GM18867 (cell line): ENCODE results near the gene RETREG3.
"Not testable (repeated sequence)": the region's sequence is repeated elsewhere in the genome, so short reads cannot be mapped to it uniquely, and the experiment has no call there.

Experiments
- ATAC-seq: cut with Tn5 transposase; IDR thresholded peaks from one replicate; pipeline ENCODE4 v1.9.1; 2021; ENCODE audit warnings: mild to moderate bottlenecking, moderate library complexity; ENCODE audit not compliant: unreplicated experiment

RETREG3 gene

DNA sequence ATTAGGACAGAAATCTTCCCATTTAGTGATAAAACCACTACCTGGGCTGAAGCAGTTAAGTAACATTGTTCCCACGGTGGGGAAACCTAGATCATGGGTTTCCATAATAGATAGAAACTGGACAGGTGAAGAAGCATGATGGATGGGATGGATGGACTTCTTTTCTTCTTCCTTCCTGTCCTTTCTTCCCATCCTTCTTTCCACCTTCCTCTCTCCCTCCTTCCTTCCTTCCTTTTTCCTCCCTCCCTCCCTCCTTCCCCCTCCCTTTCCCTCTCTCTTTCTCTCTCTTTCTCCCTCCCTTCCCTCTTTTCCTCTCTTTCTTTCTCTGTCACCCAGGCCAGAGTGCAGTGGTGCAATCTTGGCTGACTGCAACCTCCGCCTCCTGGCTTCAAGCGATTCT is 34.7 kb downstream of the RETREG3 start:
- ATAC-seq: no peak

DNA sequence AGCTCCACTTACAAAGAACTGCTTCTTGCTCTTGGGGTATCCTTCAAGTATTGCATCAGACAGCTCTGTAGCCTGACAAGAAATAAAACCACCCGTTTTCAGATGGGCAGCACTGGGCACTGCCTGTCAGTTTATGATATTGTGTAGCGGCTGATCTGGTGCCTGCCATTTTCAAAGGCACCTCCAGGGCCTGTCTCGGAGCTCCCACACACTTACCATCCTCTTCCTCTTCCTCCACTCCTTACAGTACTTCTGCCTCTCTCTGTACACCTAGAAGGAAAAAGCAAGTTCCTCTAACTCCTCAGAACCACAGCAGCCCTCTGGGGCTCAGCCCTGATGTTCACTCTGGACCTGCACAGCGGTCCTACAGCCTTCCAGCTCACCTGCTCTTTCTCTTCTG is 36.1 kb downstream of the RETREG3 start:
- no peak for ATAC-seq

DNA sequence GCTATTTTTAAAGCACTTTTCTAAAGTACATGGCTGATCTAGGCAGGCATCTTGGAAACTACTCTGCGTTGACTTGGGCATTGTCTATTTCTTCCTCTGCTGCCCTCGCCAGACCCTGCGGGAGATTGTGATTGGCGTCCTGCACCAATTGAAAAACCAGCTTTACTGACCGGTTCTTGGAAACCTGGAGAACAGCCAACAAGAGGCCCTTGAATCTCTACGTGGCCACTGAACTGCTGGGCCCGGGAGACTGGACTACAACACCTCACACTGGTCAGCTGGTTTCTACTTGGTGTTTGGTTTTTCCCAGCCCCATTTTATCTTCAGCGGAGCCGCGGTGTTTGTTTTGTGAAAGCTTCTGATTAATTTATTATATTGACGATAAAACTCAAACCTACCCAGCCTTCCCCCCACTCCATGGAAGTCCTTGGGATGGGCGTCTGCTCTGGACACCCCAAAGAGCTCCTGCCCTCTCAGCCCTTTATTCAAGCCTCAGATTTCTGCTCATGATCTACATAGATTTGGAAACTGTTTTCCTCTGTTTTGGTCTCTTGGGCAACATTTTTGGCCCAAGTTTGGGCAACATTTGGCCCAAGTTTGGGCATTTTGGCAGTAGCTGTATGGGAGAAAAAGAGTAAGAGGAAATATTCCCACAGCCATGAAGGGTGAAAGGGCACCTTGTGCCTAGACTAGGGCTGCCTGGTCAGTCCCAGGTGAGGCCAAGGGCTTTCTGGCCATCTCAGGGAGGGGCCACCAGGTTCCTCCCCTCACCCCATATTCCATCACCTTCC is 37.5 kb downstream of the RETREG3 start:
- no peak for ATAC-seq

DNA sequence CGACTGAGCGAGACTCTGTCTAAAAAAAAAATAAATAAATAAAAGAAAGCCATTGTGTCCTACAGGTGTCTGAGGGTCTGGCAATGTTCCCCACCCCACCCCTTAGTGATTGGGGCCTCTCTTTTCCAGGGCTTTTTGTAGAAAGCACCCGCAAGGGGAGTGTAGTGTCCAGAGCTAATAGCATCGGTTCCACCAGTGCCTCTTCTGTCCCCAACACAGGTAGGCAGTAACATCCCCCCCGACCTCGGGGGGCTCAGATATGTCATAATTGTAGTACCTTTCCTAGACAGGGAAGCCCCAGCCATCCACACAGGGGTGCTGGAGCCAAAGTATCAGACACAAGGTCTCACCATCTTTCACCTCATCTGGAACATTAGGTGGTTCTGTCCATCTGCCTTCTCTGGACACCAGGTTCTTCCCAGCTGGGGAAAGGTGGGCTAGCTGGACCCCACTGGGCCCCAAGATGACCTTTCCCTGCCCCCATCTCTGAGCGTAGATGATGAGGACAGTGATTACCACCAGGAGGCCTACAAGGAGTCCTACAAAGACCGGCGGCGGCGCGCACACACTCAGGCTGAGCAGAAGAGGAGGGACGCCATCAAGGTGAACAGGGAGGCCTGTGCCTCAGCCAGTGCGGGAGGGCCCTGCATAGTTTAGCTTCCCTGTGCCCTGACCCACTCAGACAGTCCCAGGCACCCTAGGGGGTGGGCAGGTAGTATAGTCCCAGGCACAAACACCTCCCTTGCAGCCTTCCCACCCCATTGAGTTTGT is 40.6 kb downstream of the RETREG3 start:
- no peak for ATAC-seq

DNA sequence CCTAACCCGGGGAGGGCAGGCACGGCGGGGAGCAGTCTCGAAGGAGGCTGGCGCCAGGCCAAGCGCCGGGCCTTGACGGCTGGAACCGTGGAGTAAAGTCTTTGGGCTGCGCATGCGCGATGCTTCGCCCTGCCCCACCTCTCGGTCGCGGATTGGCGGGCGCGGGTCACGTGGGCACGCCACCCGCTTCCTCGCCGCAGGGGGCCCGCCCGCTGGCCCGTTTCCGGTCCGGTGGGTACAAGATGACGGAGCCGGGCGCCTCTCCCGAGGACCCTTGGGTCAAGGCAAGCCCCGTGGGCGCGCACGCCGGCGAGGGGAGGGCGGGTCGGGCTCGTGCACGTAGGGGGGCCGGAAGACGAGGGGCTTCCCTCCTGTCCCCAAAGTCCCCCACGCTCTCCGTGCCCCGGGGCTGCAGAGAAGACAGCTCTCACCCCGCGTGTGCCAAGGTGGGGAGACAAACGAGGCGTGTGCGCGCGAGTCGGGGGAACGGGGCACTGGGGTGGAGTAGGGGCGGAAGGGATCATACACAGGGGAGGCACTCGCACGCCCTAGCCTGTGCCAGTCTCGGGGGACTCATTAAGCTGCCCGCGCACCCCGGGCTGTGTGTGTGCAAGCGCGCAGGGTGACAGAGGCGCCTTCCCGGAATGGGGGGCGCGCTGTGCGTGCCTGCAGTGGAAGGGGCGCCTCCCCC is 42.1 kb downstream of the RETREG3 start, which contains the start of gene MLX:
TSS of gene MLX (plus strand) at position 218 of the 691 bp plus-strand sequence. CDS start at position 243, 25 bp downstream.
- ATAC-seq: peak; percentile 61

DNA sequence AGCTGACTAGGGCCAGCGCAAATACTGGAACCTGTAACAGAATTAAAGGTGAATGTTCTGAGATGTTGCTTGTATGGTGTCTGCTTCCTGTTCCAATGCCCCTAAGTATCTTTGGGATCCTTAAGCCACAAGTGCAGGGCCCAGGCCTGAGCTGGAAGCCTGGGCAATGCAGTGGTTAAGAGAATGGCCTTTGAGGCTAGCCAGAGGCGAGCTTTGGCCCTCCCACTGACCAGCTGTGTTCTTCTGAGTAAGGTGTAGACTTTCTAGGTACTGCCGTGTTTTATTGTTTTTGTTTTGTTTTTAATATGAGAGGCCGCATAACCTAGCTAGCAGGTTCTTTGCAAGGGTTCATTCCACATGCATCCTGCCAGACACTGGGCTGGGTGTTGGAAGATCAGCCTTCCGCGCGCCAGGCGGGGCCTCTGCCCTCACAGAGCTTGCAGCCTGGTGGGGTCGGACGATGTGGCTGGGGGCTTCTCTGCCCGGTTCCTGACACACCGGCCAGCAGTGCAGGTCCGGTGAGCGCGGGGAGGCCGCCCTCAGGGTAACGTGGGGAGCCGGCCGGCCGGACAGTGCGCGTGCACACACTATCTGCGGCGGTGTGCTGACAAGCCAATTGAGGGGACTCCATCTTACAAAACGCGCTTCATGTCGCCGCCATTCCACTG is 42.8 kb downstream of the RETREG3 start:
- ATAC-seq: no peak

DNA sequence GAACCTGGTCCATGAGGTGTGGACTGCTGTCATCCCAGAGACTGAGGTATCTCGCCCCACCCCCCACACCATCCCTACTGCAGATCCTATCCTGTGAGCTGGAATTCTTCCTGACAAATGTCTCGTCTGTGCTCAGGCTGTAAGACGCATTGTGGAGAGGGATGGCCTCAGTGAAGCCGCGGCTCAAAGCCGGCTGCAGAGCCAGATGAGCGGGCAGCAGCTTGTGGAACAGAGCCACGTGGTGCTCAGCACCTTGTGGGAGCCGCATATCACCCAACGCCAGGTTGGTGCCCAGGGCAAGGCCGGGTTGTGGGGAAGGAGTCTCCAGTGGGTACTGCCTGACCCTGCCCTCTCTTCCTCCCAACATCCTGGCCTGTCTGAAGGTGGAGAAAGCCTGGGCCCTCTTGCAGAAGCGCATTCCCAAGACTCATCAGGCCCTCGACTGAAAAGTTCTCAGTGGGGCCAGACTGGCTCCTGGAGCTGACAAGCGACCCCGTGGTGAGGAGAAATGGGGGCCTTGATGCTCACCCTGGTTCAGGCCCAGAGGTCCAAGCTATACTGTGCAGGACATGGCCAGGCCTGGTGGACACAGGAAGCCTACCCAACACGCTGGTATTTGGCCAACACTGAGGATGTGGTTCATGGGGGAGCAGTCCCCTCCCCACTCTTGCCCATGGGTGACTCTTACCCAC is 43.5 kb downstream of the RETREG3 start:
- ATAC-seq: no peak

DNA sequence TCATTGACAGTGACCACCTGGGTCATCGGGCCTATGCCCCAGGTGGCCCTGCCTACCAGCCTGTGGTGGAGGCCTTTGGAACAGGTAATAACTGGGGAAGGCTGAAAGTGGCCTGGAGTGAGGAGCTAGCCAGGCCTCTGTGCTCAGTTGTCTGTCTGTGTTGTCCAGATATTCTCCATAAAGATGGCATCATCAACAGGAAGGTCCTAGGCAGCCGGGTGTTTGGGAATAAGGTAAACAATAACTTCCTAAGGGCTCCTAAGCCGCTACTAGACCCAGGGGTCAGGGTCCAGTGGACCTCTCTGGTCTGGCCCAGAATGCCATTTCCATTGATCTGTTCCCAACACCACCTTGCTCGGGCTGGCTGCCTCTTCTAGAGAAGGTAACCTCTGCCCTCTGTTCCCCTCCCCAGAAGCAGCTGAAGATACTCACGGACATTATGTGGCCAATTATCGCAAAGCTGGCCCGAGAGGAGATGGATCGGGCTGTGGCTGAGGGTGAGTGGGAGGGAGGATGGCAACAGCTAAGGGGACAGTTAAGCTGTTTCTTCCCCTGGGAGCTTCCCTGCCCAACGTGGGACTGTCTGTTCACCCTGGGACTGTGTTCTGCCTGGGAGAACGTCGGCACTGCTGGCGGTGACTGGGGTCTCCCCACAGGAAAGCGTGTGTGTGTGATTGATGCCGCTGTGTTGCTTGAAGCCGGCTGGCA is 44.2 kb downstream of the RETREG3 start:
- no peak for ATAC-seq

DNA sequence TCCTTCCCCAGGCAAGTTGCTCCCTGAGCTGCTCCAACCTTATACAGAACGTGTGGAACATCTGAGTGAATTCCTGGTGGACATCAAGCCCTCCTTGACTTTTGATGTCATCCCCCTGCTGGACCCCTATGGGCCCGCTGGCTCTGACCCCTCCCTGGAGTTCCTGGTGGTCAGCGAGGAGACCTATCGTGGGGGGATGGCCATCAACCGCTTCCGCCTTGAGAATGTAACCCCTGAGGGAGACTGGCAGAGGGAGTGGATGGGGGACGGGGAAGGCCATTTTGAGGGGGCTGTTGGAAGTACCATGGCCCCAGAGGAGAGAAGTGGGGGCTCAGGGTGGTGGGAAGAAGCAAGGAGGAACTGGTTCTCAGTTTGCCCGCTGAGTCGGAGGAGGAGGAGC is 45.2 kb downstream of the RETREG3 start:
- no peak for ATAC-seq

DNA sequence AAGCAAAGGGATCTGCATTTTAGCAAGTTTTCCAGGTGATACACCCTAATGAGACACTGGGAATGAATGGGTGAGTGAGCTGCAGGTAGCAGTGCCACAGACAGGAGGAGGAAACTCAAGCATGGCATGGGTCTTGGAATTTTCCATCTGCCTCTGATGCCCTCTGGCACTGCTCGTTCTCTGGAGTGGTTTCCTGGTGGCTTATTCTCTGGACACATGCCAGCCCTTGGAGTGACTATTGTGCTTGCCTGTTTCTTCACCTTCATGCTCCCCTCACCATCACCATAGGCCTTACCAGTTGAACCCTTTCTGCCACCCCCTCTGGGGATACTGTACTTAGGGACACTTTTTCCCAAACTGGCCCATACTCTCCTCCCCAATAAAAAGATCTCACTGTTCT is 45.6 kb downstream of the RETREG3 start:
- ATAC-seq: no peak

DNA sequence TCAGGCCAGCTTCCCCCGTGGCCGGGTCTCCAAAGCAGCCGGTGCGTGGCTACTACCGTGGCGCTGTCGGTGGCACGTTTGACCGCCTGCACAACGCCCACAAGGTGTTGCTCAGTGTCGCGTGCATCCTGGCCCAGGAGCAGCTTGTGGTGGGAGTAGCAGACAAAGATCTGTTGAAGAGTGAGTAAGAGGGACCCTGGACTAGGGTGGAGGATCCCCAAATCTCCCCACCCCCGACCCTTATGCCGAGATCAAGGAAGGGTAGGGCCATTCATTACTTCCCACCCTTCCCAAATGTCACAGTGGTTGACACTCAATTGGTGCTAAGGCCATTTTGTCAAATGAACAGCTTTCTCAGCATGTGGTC is 46.0 kb downstream of the RETREG3 start:
- no peak for ATAC-seq

DNA sequence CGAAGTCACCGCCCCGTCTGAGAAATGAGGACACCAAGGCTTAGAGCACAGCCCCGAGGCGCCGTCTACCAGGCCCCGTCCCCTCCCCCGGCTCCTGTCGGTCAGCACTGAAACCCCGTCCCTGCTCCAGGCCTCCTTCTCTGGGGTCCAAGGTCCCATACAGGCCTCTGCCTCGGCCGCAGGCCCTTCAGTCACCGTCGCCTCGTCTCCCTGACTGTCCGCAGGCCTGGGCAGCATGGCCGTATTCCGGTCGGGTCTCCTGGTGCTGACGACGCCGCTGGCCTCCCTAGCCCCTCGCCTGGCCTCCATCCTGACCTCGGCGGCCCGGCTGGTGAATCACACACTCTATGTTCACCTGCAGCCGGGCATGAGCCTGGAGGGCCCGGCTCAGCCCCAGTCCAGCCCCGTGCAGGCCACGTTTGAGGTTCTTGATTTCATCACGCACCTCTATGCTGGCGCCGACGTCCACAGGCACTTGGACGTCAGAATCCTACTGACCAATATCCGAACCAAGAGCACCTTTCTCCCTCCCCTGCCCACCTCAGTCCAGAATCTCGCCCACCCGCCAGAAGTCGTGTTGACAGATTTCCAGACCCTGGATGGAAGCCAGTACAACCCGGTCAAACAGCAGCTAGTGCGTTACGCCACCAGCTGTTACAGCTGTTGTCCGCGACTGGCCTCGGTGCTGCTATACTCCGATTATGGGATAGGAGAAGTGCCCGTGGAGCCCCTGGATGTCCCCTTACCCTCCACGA is 46.6 kb downstream of the RETREG3 start:
- ATAC-seq: peak; percentile 5

DNA sequence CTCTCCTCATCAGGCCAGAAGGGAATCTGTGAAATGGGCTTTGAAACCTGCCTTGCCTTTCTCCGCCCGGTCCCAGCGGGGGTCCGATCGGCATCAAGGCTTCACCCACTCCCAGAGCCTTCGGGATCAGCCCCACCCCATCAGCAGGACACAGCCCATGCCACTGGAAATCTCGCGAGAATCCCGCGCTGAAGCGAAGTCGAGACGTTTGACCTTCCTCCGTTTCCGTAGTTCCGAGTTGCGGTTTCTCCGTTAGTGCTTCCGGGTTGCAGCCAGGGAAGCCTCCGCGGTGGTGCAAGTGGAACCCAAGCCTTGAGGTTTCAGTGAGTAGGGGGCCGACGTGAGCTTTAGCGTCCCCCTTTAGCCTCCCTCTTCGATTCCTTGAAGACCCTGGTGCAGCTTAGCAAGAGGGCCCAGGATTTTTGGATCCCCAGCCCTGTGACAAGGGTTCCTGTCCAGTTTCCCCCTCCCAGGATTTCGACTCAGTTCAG is 47.2 kb downstream of the RETREG3 start, which contains the start of gene COASY:
TSS of gene COASY (plus strand) at position 252 of the 491 bp plus-strand sequence. CDS start 475 bp downstream, outside the sequence.
- ATAC-seq: peak; percentile 40

DNA sequence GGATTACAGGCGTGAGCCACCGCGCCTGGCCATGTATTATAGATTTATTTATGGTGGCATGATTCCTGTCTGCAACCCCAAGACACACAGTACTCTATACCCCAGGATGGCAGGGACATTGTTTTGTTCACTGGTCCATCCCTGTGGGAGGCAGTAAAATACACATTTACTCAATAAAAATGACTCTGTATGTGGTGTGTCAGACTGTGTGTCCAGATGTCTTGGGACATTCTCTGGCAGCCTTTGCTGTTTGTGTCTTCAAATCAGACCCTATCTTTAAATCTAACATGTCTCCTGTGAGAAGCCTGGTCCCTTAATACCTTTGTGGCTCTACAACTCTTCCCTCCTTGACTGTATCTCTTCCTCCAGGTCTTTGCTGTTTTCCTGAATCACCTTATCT is 48.9 kb downstream of the RETREG3 start:
- ATAC-seq: no peak

DNA sequence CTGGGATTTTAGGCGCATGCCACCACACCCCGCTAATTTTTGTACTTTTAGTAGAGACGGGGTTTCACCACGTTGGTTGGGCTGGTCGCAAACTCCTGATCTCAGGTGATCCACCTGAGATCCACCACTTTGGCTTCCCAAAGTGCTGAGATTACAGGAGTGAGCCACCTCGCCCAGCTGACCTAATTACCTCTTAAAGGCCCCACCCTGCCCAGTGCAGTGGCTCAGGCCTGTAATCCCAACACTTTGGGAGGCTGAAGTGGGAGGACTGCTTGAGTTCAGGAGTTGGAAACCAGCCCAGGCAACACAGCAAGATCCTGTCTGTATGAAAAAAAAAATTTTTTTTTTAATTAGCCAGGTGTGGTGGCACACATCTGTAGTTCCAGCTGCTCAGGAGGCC is 50.1 kb downstream of the RETREG3 start:
- ATAC-seq: no peak

DNA sequence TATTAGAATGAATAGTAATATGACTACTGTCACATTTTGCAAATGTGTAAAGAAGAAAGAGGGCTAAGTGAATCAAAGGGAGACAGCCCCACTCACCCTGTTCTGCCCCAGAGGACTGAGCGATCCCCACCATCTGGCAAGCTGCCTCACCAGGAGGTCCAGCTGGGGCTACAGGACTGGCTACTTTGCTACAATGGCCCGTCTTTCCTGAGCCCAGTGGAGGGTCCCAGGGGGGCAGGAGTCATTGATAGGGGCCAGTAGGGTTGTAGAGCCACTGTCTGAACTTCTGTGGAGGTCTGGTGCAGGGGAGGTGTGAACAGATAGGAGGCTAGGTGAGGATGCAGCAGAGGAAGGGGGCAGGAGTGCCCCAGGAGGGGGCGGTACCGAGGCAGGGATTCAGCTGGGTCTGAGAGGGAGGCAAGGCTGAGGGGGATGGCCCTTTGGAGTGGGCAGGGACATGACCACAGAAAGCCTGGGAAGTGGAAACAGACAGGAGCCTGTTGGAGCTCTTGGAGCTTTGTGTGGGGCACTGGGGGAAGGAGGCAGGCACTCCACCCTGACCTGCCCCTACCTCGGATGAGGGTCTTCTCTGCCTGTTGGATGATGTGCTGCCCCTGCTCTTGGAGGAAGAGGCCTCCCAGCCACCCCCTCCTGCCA is 53.1 kb downstream of the RETREG3 start:
- ATAC-seq: not testable (repeated sequence)

DNA sequence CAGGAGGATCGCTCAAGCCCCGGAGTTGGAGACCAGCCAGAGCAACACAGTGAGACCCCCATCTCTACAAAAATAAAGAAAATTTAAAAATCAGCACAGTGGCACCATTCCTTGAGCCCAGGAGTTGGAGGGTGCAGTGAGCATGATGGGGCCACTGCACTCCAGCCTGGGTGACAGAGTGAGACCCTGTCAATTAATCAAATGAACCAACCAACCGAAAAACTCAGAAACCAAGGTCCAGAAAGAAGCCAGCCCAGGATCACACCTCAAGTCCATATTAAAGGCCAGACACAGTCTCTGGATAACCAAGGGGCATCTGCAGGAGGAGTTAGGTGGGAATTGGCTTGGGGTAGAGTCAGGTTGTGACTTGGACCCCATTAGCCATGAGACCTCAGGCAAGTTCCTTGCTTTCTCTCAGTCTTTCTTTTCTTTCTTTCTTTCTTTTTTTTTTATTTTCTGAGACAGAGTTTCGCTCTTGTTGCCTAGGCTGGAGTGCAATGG is 54.0 kb downstream of the RETREG3 start:
- no peak for ATAC-seq
